HCT116 (cell line): ENCODE measurements around the gene C2CD2L. TPM values are rescaled to one million over a fixed set of nuclear protein-coding genes. Genes with fewer than 3 reads are reported as not detected.

Source experiments
- ATAC-seq: fragments of 200-7000 bp; cut with Tn5 transposase; 2 replicates; pipeline ENCODE4 v1.9.1; 2020; ENCODE audit warnings: mild to moderate bottlenecking, moderate library complexity
- BruUV-seq: library from RNA; stranded (reverse); fragments of 400-500 nt; replicated peaks from 2 replicates; lab custom pipeline; 2021; lab: Mats Ljungman, UMichigan
- CTCF ChIA-PET: fragments of 300-600 bp; sonication (Branson Sonifier 250); formaldehyde crosslinking; loops from one replicate; lab custom pipeline; 2021; ENCODE audit warnings: antibody characterized with exemption; lab: Charles Lee
- POLR2A ChIA-PET: fragments of 300-600, 350-600 bp; sonication (Branson Sonifier 250); formaldehyde crosslinking; loops from one replicate; lab custom pipeline; 2021; ENCODE audit warnings: antibody characterized with exemption; lab: Charles Lee
- RAD21 ChIA-PET, 2 experiments: fragments of 300-600 bp; sonication (Branson Sonifier 250); formaldehyde crosslinking; loops; one replicate each; lab custom pipeline; 2023; ENCODE audit warnings: low total read pairs in 2 of 2; ENCODE audit not compliant: uncharacterized antibody in 2 of 2, unreplicated experiment in 2 of 2, low non-redundant PET in 1 of 2; lab: Charles Lee
- DNase-seq: peaks from one replicate; pipeline ENCODE4 v3.0.0-alpha.2; 2010; ENCODE audit warnings: low read depth, low spot score
- H2AFZ ChIP-seq: fragments of 200-600 bp; shearing (Covaris generic), sonication (generic); 2 replicates; pipeline ENCODE4 v1.6.1; 2017; ENCODE audit warnings: low read depth, mixed run types, mixed read lengths, antibody characterized with exemption, low read length; ENCODE audit not compliant: poor library complexity, severe bottlenecking
- H3K27ac ChIP-seq: 2 replicates; pipeline ENCODE4 v1.5.1; 2012; ENCODE audit warnings: low read depth, low read length
- H3K27me3 ChIP-seq: fragments of 200-600 bp; sonication (generic); 2 replicates; pipeline ENCODE4 v1.6.1; 2016; ENCODE audit warnings: mixed run types, low read length, mixed read lengths; ENCODE audit not compliant: insufficient read depth
- H3K36me3 ChIP-seq, 2 experiments: fragments of 200-500 bp in 1 of 2; fragments of 200-600 bp in 1 of 2; sonication (Bioruptor generic) in 1 of 2; sonication (generic) in 1 of 2; 2 replicates each; pipeline versions ENCODE4 v1.5.1 to v1.6.1; 2014 to 2016; ENCODE audit warnings: low read length in 2 of 2, inconsistent platforms in 1 of 2, mixed read lengths in 1 of 2, mixed run types in 1 of 2; ENCODE audit not compliant: insufficient read depth in 2 of 2, control insufficient read depth in 1 of 2
- H3K4me1 ChIP-seq, 2 experiments: fragments of 200-600 bp in 1 of 2; sonication (generic) in 1 of 2; 2 replicates each; pipeline versions ENCODE4 v1.5.1 to v1.6.1; 2012 to 2017; ENCODE audit warnings: low read length in 2 of 2, inconsistent platforms in 1 of 2, mild to moderate bottlenecking in 1 of 2, mixed read lengths in 1 of 2, mixed run types in 1 of 2, moderate library complexity in 1 of 2; ENCODE audit not compliant: insufficient read depth in 2 of 2, control insufficient read depth in 1 of 2
- H3K4me2 ChIP-seq: fragments of 200-600 bp; sonication (generic); 2 replicates; pipeline ENCODE4 v1.6.1; 2017; ENCODE audit warnings: mixed run types, low read length, mixed read lengths
- H3K4me3 ChIP-seq, 2 experiments: fragments of 200-600 bp in 1 of 2; sonication (generic) in 1 of 2; replicated peaks in 1 of 2; 2 replicates each; pipeline ENCODE4 v1.5.1; 2011 to 2016; ENCODE audit warnings: low read length in 2 of 2, control low read depth in 1 of 2, low read depth in 1 of 2, mild to moderate bottlenecking in 1 of 2, mixed read lengths in 1 of 2, mixed run types in 1 of 2
- H3K79me2 ChIP-seq: fragments of 200-600 bp; sonication (generic); 2 replicates; pipeline ENCODE4 v1.6.1; 2017; ENCODE audit warnings: mild to moderate bottlenecking, mixed run types, low read length, moderate library complexity, mixed read lengths; ENCODE audit not compliant: insufficient read depth
- H3K9ac ChIP-seq: fragments of 200-600 bp; sonication (generic); 2 replicates; pipeline ENCODE4 v1.6.1; 2016; ENCODE audit warnings: low read length, mixed read lengths
- H3K9me2 ChIP-seq: fragments of 200-600 bp; sonication (generic), shearing (Covaris generic); 2 replicates; pipeline ENCODE4 v1.6.1; 2017; ENCODE audit warnings: mixed run types, mild to moderate bottlenecking, moderate library complexity; ENCODE audit not compliant: insufficient read depth
- H3K9me3 ChIP-seq, 2 experiments: fragments of 200-500 bp in 1 of 2; fragments of 200-600 bp in 1 of 2; sonication (Bioruptor generic) in 1 of 2; sonication (generic) in 1 of 2; 2 replicates each; pipeline ENCODE4 v1.6.1; 2014 to 2017; ENCODE audit warnings: low read length in 2 of 2, mixed read lengths in 2 of 2, inconsistent platforms in 1 of 2, low read depth in 1 of 2, mild to moderate bottlenecking in 1 of 2, mixed run types in 1 of 2, moderate library complexity in 1 of 2; ENCODE audit not compliant: control insufficient read depth in 1 of 2, insufficient read depth in 1 of 2
- H4K20me1 ChIP-seq: fragments of 200-600 bp; sonication (generic), shearing (Covaris generic); 2 replicates; pipeline ENCODE4 v1.6.1; 2017; ENCODE audit warnings: mixed run types, mild to moderate bottlenecking, moderate library complexity; ENCODE audit not compliant: insufficient read depth
- ATF3 ChIP-seq: IDR thresholded peaks from 2 replicates; pipeline ENCODE4 v1.6.1; 2012
- CEBPB ChIP-seq: IDR thresholded peaks from 2 replicates; pipeline ENCODE4 v1.6.1; 2012; ENCODE audit warnings: low read depth
- CTCF ChIP-seq, 3 experiments: fragments of 200-600 bp in 1 of 3; sonication (generic) in 1 of 3; IDR thresholded peaks in 2 of 3; conservative IDR thresholded peaks in 1 of 3; 2 replicates each; pipeline ENCODE4 v1.5.1; 2012 to 2017; ENCODE audit warnings: low read depth in 2 of 3, low read length in 2 of 3, antibody characterized with exemption in 1 of 3, borderline replicate concordance in 1 of 3, control low read depth in 1 of 3, mild to moderate bottlenecking in 1 of 3, mixed read lengths in 1 of 3, mixed run types in 1 of 3, moderate library complexity in 1 of 3; ENCODE audit not compliant: insufficient read depth in 1 of 3
- FOSL1 ChIP-seq: IDR thresholded peaks from 2 replicates; pipeline ENCODE4 v1.6.1; 2012; ENCODE audit warnings: low read depth
- SP1 ChIP-seq: IDR thresholded peaks from 2 replicates; pipeline ENCODE4 v1.6.1; 2012; ENCODE audit warnings: low read depth
- TCF7L2 ChIP-seq: IDR thresholded peaks from 2 replicates; pipeline ENCODE4 v1.7.0; 2011; ENCODE audit warnings: borderline replicate concordance, inconsistent platforms; ENCODE audit not compliant: insufficient read depth, insufficient read length; ENCODE audit errors: extremely low read depth
- ZBTB33 ChIP-seq: IDR thresholded peaks from 2 replicates; pipeline ENCODE4 v1.6.1; 2011; ENCODE audit warnings: mild to moderate bottlenecking, low read length, moderate library complexity; ENCODE audit not compliant: insufficient replicate concordance; ENCODE audit errors: extremely low read depth
- ZFX ChIP-seq: fragments of 450-650 bp; IDR thresholded peaks from 2 replicates; pipeline ENCODE4 v1.6.1; 2017
- intact Hi-C: fragments of 100-400 bp; cut with micrococcal nuclease; formaldehyde crosslinking; loops from 2 replicates; pipeline ENCODE4 v1.10.0; 2022
- total RNA-seq: library from RNA; stranded (reverse); gene quantifications from one replicate; pipeline ENCODE4 v1.2.1, GENCODE V29; 2021; ENCODE audit not compliant: unreplicated experiment

The C2CD2L gene
- total RNA-seq, 1 experiment from 2014 or later = 12.4 TPM

GRCh38 chr11:119107538-119108145, 498 bp downstream of the C2CD2L start:
- H3K4me1 ChIP-seq = peaks cover 32 to 38% of the 10 kb centered on the region in 2 experiments
- POLR2A ChIA-PET = interaction anchor here (0.5 to 3.5 kb wide), 4 partner anchors 12 to 90 kb away, joined by 3 to 23 read pairs (median 6); partner anchors contain the start of gene HINFP
- intact Hi-C loops = loop anchor here (10.0 kb wide), 1 partner anchor 187 kb away; no protein-coding TSS in a partner anchor
- no peaks in the 10 kb centered on the region for H4K20me1 ChIP-seq
- no peak overlapping the region for H2AFZ ChIP-seq
- peak; percentile 21 for ATAC-seq
- no peaks in the 10 kb centered on the region for H3K9me3 ChIP-seq
- DNase-seq = no peak
- H3K4me3 ChIP-seq = peak overlapping the region; percentile 72 to 85
- no TSS peak for BruUV-seq
- H3K36me3 ChIP-seq = peaks cover 0 to 9% of the 10 kb centered on the region in 2 experiments; a peak in 2 of 4 replicates
- no peaks in the 10 kb centered on the region for H3K9me2 ChIP-seq
- peak overlapping the region; percentile 97 for H3K4me2 ChIP-seq
- H3K9ac ChIP-seq = peak overlapping the region; percentile 84
- peak; percentile 55; the same call in 1 of the 2 replicates for TF ChIP-seq ZFX
- no peak for TF ChIP-seq SP1
- TF ChIP-seq FOSL1 = no peak
- TF ChIP-seq ZBTB33 = no peak
- TF ChIP-seq CEBPB = no peak
- no peak for TF ChIP-seq ATF3
- TF ChIP-seq CTCF (IDR thresholded peaks at IDR 0.05 in 2 of 3, conservative IDR thresholded peaks at IDR 0.05 in 1 of 3; ENCODE audit: borderline replicate concordance in 1 of 3, insufficient read depth in 1 of 3, low read depth in 2 of 3, low read length in 2 of 3) = no peak
- TF ChIP-seq TCF7L2 = no peak
- H3K79me2 ChIP-seq = peaks cover 6% of the 10 kb centered on the region; the same call in 1 of the 2 replicates
- H3K27me3 ChIP-seq = no peaks in the 10 kb centered on the region
- RAD21 ChIA-PET = no interaction called here
- peak overlapping the region; percentile 75 for H3K27ac ChIP-seq
- CTCF ChIA-PET = interaction anchor here (1.0 kb wide), 1 partner anchor 89 kb away, joined by 3 read pairs; no protein-coding TSS in a partner anchor
